RWPE2 (cell line): ENCODE data around the gene IGFN1.

Experiments
- ATAC-seq: fragments of 200-7000 bp; cut with Tn5 transposase; 3 replicates; pipeline ENCODE4 v1.9.1; 2021; ENCODE audit warnings: low read depth
- DNase-seq: peaks from one replicate; pipeline ENCODE4 v3.0.0-alpha.2; 2020; ENCODE audit warnings: low spot score
- H3K27ac ChIP-seq: fragments of 450-650 bp; 2 replicates; pipeline ENCODE4 v1.5.1; 2017; ENCODE audit warnings: mild to moderate bottlenecking; ENCODE audit not compliant: poor library complexity, severe bottlenecking
- H3K27me3 ChIP-seq: fragments of 250-450 bp; sonication (Bioruptor Pico); 2 replicates; pipeline ENCODE4 v1.5.1; 2021; ENCODE audit warnings: mild to moderate bottlenecking, moderate library complexity; ENCODE audit not compliant: insufficient read depth, poor library complexity, severe bottlenecking
- H3K36me3 ChIP-seq: fragments of 250-450 bp; sonication (Bioruptor Pico); 2 replicates; pipeline ENCODE4 v1.5.1; 2020; ENCODE audit warnings: low read depth, mild to moderate bottlenecking, moderate library complexity
- H3K4me1 ChIP-seq: fragments of 250-450 bp; sonication (Bioruptor Pico); 2 replicates; pipeline ENCODE4 v1.5.1; 2021; ENCODE audit warnings: mild to moderate bottlenecking, moderate library complexity; ENCODE audit not compliant: insufficient read depth, poor library complexity, severe bottlenecking
- H3K4me3 ChIP-seq: fragments of 250-450 bp; sonication (Bioruptor Pico); 2 replicates; pipeline ENCODE4 v1.5.1; 2021; ENCODE audit warnings: mild to moderate bottlenecking, moderate library complexity; ENCODE audit not compliant: severe bottlenecking
- H3K9me3 ChIP-seq: fragments of 250-450 bp; sonication (Bioruptor Pico); 2 replicates; pipeline ENCODE4 v1.5.1; 2021; ENCODE audit warnings: mild to moderate bottlenecking, moderate library complexity; ENCODE audit not compliant: severe bottlenecking
- CTCF ChIP-seq: fragments of 450-650 bp; IDR thresholded peaks from one replicate; pipeline ENCODE4 v1.5.1; 2017; ENCODE audit warnings: mild to moderate bottlenecking, moderate library complexity; ENCODE audit not compliant: poor library complexity, severe bottlenecking

IGFN1 gene

GRCh38 chr1:201223852-201224665 lies 33.4 kb downstream of the IGFN1 start:
- H3K4me1 ChIP-seq = no peaks in the 10 kb centered on the region
- H3K4me3 ChIP-seq = no peak overlapping the region
- no peak for DNase-seq
- no peak overlapping the region for H3K27ac ChIP-seq
- no peaks in the 10 kb centered on the region for H3K27me3 ChIP-seq
- no peak for ATAC-seq
- H3K9me3 ChIP-seq = no peaks in the 10 kb centered on the region
- H3K36me3 ChIP-seq = no peaks in the 10 kb centered on the region
- no peak for TF ChIP-seq CTCF

- Histone ChIP-seq H3K4me1 (no peaks in the 10 kb centered on the region), H3K27me3 (no peaks in the 10 kb centered on the region), H3K4me3 (no peak overlapping the region), H3K27ac (no peak overlapping the region), H3K9me3 (no peaks in the 10 kb centered on the region), H3K36me3 (no peaks in the 10 kb centered on the region)
- DNase-seq (no peak), ATAC-seq (no peak)
- TF ChIP-seq CTCF = no peak
Observed at GRCh38 chr1:201224666-201225370, 34.2 kb downstream of the IGFN1 start.

GRCh38 chr1:201226178-201226514 lies 35.5 kb downstream of the IGFN1 start:
- no peak overlapping the region for H3K4me3 ChIP-seq
- ATAC-seq = no peak
- no peaks in the 10 kb centered on the region for H3K9me3 ChIP-seq
- H3K36me3 ChIP-seq = no peaks in the 10 kb centered on the region
- DNase-seq = no peak
- H3K27me3 ChIP-seq = no peaks in the 10 kb centered on the region
- no peak for TF ChIP-seq CTCF
- H3K27ac ChIP-seq = no peak overlapping the region
- no peaks in the 10 kb centered on the region for H3K4me1 ChIP-seq

GRCh38 chr1:201226859-201227488 lies 36.4 kb downstream of the IGFN1 start:
- no peak overlapping the region for H3K4me3 ChIP-seq
- H3K4me1 ChIP-seq = no peaks in the 10 kb centered on the region
- H3K27me3 ChIP-seq = no peaks in the 10 kb centered on the region
- DNase-seq (no peak), ATAC-seq (no peak)
- no peaks in the 10 kb centered on the region for H3K9me3 ChIP-seq
- H3K27ac ChIP-seq = no peak overlapping the region
- no peak for TF ChIP-seq CTCF
- no peaks in the 10 kb centered on the region for H3K36me3 ChIP-seq
